GM06990 (cell line): ENCODE results near the gene ZNF665.

Source experiments
- DNase-seq: peaks from one replicate; pipeline ENCODE4 v3.0.0-alpha.2; 2011; ENCODE audit not compliant: insufficient read length; ENCODE audit errors: extremely low read depth
- H3K27me3 ChIP-seq: replicated peaks from 2 replicates; pipeline ENCODE4 v1.6.0; 2011; ENCODE audit warnings: low read length; ENCODE audit not compliant: control insufficient read depth, insufficient read depth
- H3K36me3 ChIP-seq: 2 replicates; pipeline ENCODE4 v1.5.1; 2011; ENCODE audit warnings: low read length; ENCODE audit not compliant: control insufficient read depth, insufficient read depth
- H3K4me3 ChIP-seq: replicated peaks from 2 replicates; pipeline ENCODE4 v1.5.1; 2011; ENCODE audit warnings: low read depth, mild to moderate bottlenecking, control low read depth, low read length
- TF ChIP-seq, protein P1 (sequence below): IDR thresholded peaks from 2 replicates; pipeline ENCODE4 v1.5.1; 2011; ENCODE audit warnings: low read length, control low read depth, mild to moderate bottlenecking, inconsistent platforms; ENCODE audit not compliant: insufficient read depth, poor library complexity, severe bottlenecking

ZNF665 gene

DNA sequence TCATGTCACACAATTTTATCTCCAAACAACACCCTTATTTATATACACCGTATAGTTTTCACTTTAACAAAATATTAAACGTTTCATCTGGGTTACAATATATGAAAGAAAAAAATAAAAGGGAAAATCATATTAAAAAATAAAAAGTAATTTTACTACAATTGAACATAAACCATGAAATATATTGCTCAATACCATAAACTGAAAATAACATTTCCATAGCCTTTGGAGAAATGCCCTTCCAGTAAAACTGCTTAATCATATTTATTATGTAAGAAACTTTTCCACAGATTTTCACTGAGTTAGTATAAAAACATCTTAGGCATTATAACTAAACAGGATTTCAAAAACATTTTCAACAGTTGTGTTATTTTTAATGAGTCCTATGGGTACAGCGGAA lies 32.8 kb downstream of the ZNF665 start:
- no peaks in the 10 kb centered on the region for H3K27me3 ChIP-seq
- H3K4me3 ChIP-seq: no peak overlapping the region
- TF ChIP-seq, protein P1, sequence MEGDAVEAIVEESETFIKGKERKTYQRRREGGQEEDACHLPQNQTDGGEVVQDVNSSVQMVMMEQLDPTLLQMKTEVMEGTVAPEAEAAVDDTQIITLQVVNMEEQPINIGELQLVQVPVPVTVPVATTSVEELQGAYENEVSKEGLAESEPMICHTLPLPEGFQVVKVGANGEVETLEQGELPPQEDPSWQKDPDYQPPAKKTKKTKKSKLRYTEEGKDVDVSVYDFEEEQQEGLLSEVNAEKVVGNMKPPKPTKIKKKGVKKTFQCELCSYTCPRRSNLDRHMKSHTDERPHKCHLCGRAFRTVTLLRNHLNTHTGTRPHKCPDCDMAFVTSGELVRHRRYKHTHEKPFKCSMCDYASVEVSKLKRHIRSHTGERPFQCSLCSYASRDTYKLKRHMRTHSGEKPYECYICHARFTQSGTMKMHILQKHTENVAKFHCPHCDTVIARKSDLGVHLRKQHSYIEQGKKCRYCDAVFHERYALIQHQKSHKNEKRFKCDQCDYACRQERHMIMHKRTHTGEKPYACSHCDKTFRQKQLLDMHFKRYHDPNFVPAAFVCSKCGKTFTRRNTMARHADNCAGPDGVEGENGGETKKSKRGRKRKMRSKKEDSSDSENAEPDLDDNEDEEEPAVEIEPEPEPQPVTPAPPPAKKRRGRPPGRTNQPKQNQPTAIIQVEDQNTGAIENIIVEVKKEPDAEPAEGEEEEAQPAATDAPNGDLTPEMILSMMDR: no peak
- DNase-seq: no peak
- no peaks in the 10 kb centered on the region for H3K36me3 ChIP-seq

DNA sequence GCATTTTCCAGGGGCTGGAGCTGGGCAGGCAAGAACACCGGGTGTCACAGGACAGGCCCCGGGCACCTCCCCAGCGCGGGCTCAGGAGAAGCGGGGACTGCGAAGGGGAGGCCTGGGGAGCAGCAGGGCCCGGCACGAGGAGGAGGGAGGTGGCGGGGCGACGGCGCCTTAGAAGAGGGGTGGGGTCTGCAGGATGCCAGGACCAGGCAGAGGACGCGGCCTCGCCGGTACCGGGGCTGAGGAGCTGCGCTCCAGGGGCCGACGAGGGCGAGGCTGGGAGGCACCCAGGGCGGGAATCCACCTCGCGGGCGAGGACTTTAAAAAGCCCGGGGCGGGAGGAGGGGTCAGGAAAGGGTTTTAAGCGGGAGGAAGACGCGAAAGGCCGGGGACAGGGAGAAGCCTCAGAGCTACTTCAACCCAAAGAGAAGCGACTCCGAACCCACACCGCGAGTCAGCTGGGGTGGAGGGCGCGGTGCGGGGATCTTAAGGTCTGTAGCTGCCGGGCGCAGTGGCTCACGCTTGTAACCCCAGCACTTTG lies 35.0 kb downstream of the ZNF665 start:
- DNase-seq: peak; percentile 52
- H3K4me3 ChIP-seq: peak overlapping the region; percentile 60
- H3K36me3 ChIP-seq: no peaks in the 10 kb centered on the region
- TF ChIP-seq, protein P1: no peak
- H3K27me3 ChIP-seq: no peaks in the 10 kb centered on the region

DNA sequence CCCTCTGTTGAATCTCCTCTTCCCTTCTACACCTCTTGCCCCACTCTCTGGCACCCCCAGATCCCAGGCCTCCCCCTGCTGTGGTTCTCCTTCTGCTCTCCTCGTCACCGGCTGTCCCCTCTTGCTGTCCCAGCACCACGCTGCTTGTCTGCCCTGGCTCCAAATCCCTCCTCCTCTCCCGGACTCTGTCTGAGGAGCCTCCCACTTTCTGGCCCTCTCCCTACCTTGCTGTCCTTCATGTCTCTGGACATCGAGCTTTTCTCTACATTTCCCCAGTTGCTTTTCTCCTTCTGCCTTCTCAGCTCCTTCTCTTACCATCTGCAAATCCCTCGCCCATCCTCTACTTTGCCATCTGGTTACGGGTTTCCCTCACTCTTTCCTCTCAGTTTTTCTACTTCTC lies 35.5 kb downstream of the ZNF665 start:
- DNase-seq: no peak
- peak overlapping the region; percentile 60 for H3K4me3 ChIP-seq
- H3K27me3 ChIP-seq: no peaks in the 10 kb centered on the region
- TF ChIP-seq, protein P1: no peak
- no peaks in the 10 kb centered on the region for H3K36me3 ChIP-seq

DNA sequence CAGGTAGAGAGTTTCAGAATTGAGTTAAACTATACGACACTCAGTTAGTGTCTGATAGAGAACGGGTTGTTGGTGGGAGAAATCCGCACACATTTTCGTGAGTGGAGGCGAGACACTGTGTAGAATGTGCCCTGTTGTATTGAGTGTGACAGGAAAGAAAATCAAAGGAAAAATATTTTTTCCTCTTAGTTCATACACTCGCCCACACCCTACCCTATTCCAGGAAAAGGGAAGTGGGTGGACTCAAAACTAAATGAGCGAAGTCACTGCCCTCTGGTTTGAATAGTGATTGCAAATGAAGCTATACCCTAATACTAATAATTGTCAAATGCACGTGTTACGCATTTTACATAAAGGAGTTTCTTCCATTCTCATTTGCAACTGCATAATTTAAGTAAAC lies 36.3 kb downstream of the ZNF665 start:
- Histone ChIP-seq H3K36me3 (no peaks in the 10 kb centered on the region), H3K4me3 (no peak overlapping the region), H3K27me3 (no peaks in the 10 kb centered on the region)
- no peak for DNase-seq
- TF ChIP-seq, protein P1: no peak

DNA sequence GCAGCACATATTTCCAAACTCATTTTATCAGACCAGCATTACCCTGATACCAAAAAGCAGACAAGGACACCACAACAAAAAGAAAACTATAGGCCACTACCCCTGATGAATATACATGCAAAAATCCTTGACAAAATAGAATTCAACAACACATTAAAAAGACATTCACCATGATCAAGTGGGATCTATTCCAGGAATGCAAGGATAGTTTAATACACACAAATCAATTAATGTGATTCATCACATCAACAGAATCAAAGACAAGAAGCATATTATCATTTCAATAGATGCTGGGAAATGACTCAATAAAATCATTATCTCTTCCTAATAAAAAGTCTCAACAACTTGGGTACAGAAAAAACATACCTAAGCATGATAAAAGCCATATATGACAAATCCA lies 45.5 kb downstream of the ZNF665 start:
- no peak for DNase-seq
- no peaks in the 10 kb centered on the region; the same call in none of the 2 replicates for H3K36me3 ChIP-seq
- H3K27me3 ChIP-seq: no peaks in the 10 kb centered on the region
- no peak overlapping the region for H3K4me3 ChIP-seq
- TF ChIP-seq, protein P1: no peak

DNA sequence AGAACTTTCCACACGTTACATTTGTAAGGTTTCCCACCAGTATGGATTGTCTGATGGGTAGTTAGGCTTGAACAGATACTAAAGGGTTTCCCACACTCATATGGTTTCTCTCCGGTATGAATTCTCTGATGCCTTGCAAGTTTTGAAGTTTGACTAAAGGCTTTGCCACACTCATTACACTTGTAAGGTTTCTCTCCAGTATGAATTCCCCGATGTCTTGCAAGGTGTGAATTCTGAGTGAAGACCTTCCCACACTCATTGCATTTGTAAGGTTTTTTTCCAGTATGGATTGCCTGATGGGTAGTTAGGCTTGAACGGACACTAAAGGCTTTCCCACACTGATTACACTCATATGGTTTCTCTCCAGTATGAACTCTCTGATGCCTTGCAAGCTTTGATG lies 52.8 kb downstream of the ZNF665 start:
- Histone ChIP-seq H3K4me3 (no peak overlapping the region), H3K36me3 (no peaks in the 10 kb centered on the region; the same call in none of the 2 replicates), H3K27me3 (no peaks in the 10 kb centered on the region)
- DNase-seq: no peak
- TF ChIP-seq, protein P1: no peak
